GM18507 (cell line): ENCODE measurements around the gene EXOC4.

ENCODE experiments used
- DNase-seq: peaks from one replicate; pipeline ENCODE4 v3.0.0; 2011; ENCODE audit warnings: low read depth; ENCODE audit not compliant: insufficient read length; ENCODE audit errors: extremely low spot score
- FAIRE-seq: peaks from 2 replicates; lab custom pipeline; 2011; peaks lifted over from hg19 to GRCh38; lab: Jason Lieb, UNC

The EXOC4 gene

DNA sequence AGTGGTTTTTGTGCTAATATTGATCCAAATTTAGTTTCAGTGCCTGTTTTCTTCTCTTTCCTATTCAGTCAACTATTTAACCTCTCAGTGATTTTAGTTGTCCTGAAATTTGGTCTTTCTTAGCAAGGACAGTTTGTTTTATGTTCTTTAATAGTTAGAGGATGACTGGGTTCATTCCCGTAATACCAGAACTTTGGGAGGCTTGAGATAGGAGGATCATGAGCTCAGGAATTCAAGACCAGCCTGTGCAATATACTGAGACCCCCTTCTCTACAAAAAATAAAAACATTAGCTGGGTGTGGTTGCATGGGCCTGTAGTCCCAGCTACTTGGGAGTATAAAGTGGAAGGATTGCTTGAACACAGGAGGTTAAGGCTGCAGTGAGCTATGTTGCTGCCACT is 148.3 kb downstream of the EXOC4 start:
- no peak for DNase-seq
- FAIRE-seq, result no peak

DNA sequence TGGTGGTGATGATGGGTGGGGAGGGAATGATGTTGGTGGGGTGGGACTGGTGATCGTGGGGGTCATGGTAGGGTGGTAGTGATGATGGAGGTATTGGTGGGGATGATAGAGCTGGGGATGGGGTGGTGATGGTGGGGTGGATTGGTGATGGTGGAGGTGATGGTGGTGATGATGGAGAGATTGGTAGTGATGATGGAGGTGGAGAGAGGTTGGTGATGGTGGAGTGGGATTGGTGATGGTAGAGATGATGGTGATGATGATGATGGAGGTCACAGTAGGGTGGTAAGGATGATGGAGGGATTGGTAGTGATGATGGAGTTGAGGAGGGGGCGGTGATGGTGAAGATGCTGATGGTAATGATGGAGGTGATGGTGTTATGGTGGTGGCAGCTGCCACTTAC is 155.3 kb downstream of the EXOC4 start:
- FAIRE-seq (no peak), DNase-seq (no peak)

DNA sequence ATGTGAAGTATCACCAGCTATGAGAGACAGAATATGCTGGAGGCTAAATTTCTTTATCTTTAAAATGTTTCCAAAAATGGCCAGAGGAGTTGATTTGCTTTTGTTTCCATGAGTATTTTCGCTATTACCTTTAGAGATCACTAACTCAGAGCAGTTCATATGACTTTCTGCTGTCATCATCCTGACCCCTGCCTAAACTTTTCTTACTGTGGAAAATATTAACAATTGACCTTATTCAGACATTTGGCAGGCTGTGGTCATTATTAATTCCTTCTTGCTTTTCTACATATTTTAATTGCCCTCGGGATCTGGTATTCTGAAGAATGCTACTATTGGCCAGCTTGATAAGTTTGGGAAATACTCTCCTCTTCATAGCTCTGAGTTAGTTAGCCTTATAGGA is 156.5 kb downstream of the EXOC4 start:
- FAIRE-seq (no peak), DNase-seq (no peak)

DNA sequence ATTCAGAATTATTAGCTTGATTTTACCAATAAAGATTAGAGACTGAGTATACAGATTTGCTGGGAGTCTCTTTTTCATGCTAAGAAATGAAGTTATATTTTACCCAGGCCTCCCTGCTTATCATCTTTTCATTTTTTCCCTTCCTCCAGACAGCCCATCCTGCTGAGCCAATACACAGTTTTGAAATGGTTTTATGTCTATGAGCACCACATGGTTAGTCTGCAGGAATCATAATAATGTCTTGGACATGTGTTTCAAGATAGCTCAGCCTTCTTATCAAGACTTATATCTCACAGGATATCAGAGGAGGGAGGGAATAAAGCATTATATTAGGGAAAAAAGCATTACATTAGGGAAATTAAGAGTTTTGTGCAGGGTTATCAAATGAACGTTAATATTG is 157.1 kb downstream of the EXOC4 start:
- FAIRE-seq (no peak), DNase-seq (no peak)

DNA sequence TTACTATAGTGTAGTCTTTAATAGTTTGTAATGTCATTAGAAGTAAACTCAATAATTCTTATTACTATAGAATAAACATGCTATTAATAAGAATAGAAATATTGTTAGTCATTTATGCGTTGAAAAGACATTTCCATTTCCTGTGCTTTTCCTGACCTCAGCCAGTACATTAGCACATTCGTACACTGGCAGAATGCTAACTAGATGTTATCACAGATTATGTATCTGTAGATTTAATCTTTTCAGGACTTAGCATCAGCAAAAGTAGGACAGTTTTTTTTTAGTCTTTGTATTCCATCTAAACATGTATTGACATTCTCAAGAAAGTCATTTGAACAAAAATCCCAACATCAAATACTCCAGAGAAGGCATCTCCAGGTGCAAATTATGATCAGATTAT is 158.5 kb downstream of the EXOC4 start:
- FAIRE-seq, result no peak
- DNase-seq, result no peak

DNA sequence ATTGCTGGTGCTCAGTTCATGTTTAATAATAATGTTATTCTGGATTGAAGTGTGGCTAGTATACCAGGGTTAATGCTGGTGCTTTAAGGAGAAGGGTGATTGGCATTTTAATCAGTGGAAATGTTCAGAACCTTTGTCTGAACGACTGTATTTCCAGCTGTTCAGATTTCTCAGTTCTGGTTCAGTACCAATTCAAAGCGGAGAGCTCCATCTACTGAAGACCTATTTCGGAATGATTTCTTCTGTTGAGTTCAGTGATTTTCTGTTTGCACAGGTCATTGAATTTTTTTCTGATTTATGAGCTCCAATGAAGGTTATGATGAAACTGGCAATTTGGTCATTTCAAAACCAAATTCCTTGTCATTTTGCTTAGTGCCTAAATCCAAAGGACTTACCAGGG is 160.1 kb downstream of the EXOC4 start:
- FAIRE-seq (no peak), DNase-seq (no peak)

DNA sequence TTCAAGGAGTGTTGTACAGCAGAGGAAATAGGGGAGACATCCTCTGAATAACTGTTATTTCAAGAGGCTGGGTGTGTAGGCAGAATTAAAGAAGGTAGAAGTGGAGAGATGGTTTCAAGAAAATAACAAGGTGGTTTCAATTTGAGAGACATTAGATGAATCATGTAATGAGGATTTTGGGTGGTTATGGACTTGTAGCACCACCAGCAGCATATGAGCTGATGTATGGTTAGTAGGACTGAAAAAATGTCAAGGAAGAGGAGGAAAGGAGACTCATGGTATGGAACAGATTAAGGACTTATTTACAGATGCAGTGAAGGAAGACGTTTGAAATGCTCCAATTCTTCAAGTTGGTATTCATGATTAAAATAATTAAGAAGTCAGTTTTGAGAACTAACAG is 166.2 kb downstream of the EXOC4 start:
- FAIRE-seq (no peak), DNase-seq (no peak)

DNA sequence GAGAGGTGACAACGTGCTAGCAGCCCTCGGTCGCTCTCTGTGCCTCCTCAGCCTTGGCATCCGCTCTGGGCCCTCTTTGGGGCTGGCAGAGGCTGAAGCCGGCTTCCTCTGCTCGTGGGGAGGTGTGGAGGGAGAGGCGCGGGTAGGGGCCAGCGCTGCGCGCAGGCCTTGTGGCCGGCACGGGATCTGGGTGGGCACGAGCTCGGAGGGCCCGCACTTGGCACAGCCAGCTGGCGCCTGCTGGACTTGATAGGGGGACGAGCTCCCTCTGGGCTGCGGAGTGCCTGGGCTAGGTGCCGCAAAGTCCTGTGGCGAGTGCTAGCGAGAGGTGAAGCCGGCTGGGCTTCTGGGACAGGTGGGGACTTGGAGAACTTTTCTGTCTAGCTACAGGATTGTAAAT is 170.7 kb downstream of the EXOC4 start:
- no peak for FAIRE-seq
- DNase-seq, result no peak

DNA sequence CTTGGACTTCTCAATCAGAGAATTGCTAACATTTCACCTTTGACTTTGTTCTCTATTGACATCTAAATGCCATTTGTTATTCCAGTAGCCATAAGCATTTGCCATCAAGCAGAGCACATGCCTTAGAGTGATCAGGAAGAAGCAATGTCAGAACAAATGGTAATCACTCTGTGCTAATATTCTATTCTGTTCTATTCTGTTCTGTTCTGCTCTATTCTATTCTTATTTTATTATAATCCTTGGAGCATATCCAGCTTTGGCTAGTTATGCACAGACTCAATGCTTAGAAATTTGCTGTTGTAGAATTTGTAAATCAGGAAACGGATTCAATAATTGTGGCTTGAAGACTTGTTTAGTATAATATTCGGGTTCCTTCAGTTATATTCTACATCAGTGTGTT is 175.4 kb downstream of the EXOC4 start:
- no peak for FAIRE-seq
- no peak for DNase-seq

DNA sequence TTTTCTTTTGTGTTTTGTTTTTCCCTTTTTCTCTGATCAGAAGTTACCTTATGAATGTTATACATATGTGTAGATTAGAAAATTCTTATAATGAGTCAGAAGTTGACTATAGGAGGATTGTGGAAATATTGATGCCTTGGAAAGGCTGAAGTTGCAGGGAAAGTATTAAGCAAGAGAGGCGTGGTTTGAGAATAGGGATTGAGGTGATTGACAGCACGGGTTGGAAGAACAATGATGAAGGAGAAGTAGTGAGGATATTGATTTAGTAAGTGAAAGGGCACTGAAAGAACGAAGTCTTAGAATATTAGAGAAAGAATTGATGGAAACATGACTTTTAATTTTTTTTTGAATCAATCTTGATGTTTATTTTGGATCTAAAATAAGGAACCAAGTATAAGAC is 176.0 kb downstream of the EXOC4 start:
- FAIRE-seq (no peak), DNase-seq (no peak)

DNA sequence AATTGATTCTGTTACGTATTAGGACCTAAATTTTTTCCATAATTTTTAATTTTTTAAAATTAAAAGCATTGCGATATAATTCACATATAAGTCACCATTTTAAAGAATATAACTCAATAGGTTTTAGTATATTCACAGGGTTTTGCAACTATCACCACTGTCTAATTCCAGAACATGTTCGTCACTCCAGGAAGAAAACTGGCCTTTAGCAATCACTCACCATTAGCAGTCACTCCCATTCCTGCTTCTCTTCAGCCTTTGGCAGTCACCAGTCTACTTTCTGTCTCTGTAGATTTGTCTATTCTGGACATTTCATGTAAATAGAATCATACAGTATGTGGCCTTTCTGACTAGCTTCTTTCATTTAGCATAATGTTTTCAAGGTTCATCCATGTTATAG is 176.5 kb downstream of the EXOC4 start:
- FAIRE-seq, result no peak
- no peak for DNase-seq

DNA sequence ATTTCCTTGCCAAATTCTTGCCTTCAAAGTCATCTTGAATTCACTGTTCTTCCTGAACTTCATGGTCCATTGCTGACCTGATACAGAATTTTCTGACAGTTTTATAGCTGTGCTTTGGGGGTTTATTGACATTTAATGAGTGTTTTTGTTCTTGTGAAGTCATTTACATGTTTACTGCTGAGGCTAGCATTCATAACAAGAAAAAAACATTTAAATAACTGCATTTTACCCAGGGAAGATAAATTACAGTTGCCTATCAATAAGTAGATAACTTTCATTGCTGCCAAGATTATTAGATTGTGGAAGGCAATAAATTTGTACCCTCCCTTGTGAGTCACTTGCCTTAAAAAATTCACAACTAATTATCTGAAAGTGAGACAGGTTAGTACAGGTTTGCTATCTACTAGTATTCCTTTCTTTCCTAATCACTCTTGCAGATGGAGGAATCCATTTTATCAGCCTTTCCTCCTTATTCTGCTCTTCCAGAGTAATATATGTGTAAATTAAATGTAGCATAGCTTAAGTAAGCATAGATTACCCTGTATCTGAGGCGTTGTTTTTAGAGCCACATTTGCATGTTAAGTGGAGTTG is 178.4 kb downstream of the EXOC4 start:
- DNase-seq (no peak), FAIRE-seq (no peak)

DNA sequence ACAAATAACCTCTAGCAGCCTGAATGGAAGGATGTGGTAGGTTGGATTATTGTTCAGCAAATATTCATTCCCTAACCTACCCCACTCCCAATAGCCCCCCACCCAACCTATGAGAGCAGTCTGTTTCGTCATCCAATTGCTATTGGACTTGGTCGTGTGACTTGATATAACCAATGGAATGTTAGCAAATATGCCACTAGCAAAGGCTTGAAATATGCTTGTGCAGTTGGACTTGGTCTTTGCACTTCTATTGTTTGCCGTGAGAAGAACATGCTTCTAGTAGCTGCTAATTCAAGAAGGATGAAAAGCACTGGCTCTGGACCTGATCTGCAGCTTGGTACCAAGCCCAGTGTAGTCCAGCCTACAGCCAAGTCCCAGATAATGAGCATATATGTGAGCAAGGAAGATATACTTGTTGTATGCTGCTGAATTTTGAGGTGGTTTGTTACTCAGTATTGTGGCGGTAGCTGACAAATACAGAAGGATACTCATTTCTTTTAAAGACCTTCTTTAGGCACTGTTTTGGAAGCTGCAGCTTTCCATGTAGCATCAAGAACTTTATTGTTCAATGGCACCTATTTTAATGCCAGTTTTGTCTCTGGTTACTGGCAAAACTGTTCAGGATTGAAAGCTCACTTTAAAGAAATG is 180.4 kb downstream of the EXOC4 start:
- FAIRE-seq, result no peak

DNA sequence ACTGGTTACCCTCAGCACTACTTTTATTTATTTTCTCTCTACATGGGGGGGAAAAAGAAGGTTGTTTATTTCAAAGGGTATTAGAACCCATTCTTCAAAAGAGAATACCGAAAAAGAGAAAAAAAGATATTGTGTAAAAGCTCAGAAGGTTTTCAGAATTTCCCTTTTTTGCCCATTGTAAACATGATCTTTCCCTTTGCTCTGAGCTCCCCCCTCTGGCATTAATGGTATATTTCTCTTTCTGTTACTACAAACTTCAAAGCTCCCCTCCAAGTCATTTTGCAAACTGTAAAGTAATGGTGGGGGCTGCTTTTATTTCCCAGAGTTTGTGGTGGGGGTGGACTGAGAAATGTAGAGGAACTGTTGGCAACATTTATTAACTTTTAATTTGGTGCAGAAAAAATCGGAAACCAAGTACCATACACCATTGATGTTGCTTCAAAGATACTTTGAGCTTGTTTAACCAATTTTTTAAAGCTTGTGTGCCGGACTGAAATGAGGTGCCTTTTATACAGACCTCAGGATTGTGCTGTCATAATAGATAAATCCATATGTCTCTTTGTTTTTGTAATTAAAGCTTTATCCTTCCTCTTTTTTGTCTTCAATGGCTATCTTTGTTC is 181.5 kb downstream of the EXOC4 start:
- peak; percentile 67 for FAIRE-seq
- peak; percentile 3 for DNase-seq

More for the DNA sequence above, 180.4 kb downstream of the EXOC4 start:
- no peak for DNase-seq

DNA sequence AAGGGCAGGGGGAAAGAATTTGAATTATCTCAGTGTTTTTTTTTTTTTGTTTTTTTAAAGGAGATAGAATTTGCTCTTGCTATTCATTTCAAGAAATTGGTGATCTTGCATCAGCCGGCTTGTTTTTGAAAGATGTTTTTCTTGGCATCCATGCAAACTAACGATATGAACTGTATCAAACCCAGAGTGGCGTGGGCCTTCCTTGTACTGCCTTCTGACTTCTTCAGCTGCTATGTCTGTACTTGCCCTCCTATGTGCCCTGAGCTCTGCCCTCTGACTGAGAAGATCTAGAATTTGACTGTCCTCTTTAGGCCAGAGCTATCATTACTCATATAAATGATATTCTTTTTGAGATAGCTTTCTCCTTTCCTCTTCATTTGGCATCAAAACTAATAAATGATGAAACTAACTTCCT is 183.1 kb downstream of the EXOC4 start:
- DNase-seq (no peak), FAIRE-seq (no peak)

DNA sequence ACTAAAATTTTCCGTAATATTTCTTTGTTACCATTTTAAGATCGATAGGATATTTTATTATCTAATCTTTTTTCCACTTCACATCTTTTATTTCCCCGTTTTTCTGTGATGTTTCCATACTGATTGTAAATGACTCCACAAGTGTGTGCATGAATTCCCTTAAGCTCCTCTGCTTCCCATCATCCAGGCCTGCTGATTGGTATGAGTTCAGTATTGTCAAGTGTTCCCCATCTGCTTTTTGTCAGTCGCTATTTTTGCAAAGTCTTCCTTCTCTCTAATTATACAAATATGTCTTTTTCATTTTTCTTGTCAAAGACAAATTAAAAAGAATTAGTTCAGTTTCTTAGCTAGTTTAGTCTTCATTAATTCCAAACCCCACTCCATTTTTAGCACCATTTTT is 184.7 kb downstream of the EXOC4 start:
- no peak for FAIRE-seq
- DNase-seq, result no peak

DNA sequence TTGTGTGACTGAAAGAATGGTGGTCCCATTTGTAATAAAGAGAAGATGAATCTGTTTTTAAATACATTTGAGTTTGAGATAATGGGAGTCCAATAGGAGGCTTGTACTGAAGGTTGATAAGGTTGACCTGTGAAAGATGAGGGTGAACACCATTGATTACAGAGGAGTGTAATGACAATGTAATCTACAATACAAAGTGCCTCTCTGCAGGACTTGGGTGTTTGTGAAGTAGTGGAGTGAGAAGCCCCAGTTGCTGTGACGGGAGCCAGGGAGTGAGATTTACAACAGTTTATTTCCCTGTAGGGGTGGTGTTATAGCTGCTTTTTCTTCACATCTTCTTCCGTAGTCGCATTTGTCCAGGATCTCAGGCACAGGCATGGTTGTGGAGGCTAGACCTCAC is 189.9 kb downstream of the EXOC4 start:
- DNase-seq, result no peak
- no peak for FAIRE-seq

DNA sequence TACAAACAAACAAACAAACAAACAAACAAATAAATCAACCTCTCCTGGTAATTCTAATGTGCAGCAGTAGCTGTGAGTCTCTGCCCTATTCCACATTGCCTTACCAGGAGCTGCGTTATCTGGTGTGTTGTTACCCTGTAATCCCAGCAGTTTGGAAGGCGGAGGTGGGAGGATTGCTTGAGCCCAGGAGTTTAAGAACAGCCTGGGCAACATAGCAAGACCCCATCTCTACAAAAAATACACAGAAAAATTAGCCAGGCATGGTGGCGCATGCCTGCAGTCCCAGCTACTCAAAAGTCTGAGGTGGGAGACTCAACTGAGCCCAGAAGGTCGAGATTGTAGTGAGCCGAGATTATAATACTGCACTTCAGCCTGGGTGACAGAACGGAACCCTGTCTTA is 192.7 kb downstream of the EXOC4 start:
- no peak for DNase-seq
- no peak for FAIRE-seq

DNA sequence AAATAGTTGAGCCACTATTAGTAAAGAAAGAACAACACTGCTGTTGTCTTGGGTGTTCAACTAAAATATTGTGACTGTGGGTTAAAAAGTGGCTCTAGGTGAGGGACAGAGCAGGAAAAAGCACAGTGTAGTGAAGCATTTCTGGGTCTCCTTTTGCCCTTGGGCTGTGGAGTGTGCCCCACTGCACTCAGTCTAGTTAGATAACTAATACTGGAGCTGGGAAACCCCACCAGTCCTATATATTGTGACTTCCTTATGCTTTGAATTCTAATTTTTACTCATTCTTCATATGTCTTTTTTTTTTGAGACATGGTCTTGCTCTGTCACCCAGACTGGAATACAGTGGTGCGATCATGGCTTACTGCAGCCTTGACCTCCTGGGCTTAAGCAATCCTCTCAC is 195.1 kb downstream of the EXOC4 start:
- no peak for FAIRE-seq

DNA sequence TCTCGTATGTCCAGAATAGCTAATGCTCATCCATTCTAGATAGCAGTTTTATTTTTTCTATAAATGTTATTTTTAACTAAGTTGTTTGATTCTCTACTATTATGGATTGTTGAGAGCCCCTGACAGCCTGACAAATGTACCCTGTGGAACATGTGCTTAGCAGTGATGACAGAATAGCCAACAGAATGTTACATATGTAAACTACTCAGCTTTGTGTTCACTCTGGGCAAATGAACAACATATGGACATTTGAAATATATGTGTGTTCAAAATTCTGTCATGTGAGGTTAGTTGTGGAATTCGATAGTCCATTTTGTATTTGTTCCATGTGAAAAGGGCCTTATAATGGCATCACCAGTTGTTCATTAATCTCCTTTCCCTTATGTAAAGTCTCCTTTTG is 199.7 kb downstream of the EXOC4 start:
- DNase-seq (no peak), FAIRE-seq (no peak)

More for the DNA sequence above, 195.1 kb downstream of the EXOC4 start:
- no peak for DNase-seq

DNA sequence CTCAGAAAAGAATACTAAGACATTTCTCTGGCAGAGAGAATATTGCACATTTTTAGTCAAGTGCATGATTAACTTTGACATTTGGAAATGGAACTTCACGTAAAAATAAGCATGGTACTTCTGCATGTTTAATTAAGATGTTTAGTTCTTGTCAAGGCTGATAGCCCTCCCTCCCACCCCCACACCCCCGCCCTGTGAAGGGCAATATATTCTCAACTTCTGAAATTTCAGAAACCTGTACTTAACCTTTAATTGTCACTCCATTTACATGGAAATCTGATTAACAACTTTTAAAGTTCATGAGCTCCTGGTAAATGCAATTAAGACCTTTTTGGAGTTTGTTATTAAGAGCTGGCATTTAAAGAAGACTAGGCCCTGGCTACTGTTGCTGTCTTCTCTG is 205.8 kb downstream of the EXOC4 start:
- DNase-seq (no peak), FAIRE-seq (no peak)
